AG20443 (cell line): ENCODE data around the gene KDM2A.
A peak's percentile ranks its signal among the peaks of the same experiment; 100 is the strongest.

Source experiments
- DNase-seq: peaks from one replicate; pipeline ENCODE4 v3.0.0; 2012; ENCODE audit warnings: low spot score, mixed read lengths

KDM2A gene

DNA sequence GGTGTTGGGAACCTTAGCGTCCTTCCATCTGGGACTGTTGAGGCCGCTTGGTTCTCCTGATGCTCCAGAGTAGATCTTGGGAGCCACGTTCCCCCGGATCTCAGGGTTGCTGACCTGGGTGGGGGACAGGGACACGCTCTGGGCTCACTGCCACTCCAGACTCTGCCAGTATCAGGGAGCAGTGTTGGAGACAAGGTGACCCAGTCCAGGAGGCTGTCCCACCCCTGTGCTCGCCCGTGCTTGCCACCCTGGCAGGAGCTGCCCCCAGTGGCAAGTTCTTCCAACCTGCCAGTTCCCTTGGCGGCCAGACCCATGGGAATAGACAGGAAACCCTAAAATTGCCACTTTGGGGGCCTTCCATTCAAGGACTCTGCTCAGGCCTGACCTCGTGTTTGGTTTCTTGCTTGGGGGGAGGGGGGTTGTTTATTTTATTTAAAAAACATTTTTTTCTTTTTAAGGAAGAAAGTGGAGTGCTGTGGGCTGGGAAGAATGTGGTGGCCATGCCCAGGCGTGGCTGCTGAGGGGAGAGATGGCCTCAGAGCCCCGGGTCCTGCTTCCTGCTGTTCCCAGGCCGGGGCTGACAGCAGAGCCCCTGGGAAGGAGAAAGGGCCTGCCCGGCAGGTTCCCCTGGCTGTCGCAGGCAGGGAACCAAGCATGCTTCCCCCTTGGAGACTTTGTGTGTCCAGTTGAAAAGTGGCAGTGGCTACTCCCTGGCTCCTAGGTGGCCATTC lies 154.4 kb downstream of the KDM2A start:
- DNase-seq: no peak

DNA sequence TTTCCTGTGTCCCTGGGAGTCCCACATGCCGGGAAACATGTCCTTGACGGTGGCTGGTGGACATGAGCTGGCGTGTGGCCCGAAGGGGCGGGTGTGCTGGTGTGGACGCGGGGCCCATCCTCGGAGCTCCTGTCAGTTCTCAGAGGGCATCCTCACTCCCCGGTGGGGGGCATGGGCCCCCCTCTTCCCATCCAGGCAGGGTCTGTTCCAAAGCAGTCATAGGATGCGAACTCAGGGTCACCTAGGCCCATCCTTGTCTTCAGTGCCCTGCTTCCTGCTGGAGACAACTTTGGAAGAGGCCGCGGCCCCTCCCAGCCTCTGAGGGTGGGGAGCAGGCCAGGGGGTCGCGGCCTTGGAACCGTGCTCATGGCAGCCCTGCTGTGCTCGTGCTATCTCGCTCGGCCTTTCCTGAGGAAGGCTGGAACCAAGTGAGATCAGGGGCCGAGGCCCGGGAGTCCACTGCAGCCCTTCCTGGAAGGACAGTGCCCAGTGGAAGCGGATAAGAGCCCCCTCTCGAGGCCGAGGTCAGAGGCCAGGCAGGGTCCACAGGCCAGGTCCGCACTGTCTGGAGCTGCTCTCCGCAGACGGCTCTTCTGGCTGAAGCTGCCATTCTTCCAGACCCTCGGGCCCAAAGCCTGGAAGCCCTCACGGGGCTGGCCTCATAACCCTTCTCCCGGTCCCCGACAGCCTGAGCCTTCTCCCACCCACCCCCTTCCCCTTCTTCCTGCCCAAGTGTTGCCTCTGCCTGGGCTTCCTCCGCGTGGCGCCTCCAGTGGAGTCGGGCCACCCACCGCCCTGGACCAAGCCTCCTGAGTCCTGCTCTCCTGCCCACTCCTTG lies 155.9 kb downstream of the KDM2A start:
- no peak for DNase-seq

DNA sequence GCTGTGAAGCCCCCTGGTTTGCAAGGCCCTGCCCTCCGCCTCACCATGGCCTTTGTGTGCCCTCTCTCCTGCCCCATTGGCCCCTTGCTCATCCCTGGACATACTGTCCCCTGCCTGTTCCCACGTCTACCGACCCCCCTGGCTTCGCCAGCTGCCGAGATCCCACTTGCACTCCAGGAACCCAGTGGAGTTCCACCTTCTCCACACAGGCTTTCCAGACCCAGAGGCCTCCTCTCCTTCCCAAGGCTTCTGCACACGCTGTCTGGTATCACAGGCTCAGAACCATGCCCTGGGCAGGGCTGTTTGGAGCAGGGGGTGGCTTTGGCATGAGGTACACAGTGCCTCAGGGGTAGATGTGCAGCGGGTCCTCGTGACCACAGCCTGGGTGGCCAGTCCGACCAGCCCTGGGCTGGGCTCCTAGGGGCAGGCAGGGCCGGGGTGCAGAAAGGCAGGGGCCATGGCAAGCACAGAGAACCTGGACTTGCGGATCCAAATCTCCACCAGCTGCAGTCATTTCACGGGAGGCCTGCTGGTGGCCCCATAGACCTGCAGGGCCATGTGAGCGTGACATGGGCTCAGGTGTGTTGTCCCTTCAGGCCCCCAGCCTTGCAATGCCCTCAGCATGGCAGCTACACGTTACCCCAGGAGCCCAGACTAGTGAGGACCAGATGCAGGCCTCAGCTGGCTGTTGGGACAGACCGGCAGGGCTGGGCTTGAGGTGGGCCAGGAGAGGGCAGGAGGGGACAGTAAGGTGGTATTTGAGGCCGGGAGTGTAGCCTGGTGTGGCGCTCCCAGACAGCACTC lies 156.7 kb downstream of the KDM2A start:
- no peak for DNase-seq

DNA sequence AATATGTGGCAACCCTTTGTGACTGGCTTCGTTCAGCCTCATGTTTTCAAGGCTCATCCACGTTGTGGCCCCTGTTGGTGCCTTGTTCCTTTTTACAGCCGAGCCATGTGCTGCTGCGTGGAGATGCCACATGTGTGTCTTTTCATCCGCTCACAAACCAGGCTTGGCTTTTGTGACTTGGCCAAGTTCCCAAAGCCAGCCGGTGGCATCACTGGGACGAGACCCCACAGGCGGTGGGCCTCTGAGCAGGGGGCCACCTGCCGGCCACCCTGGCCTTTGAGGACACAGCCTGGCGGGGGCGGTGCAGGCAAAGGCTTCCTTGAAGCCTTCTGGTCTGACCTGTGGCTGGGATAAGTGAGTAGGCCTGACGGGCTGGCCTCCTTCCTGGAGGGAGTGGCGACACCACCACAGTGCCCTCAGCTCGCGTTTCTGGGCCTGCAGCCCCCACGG lies 157.7 kb downstream of the KDM2A start:
- peak; percentile 61 for DNase-seq

DNA sequence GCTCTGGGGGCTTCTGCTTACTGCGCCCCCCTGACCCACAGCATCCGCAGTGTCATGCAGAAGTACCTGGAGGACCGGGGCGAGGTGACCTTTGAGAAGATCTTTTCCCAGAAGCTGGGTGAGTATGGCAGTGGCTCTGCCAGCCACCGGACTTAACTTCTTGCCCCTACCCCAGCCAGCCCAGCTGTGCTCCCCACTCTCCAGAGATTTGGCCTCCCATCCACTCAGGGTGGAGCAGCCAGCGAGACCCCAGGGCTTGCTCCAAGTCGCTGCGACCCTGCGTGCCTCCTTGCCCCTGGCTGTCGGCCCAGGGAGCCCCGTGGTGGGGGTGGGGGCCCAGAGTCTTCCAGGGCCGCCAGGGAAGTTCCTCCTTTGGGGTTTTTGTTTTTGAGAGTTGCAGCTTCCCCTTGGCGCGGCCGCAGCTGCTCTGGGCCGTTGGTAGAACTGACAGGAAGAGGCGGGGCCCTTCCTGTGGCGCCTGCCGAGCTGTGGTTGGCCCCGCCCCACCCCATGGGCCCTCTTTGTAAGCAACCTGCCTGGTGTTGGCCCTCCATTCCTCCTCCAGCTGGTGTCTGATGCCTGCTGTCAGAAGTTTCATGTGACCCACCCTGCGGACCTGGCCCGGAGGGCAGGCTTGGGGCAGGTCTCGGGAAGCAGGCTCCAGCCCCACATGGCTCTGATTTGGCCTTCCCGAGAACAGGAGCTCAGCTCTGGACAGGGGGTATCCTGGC lies 158.3 kb downstream of the KDM2A start:
- peak; percentile 91 for DNase-seq

DNA sequence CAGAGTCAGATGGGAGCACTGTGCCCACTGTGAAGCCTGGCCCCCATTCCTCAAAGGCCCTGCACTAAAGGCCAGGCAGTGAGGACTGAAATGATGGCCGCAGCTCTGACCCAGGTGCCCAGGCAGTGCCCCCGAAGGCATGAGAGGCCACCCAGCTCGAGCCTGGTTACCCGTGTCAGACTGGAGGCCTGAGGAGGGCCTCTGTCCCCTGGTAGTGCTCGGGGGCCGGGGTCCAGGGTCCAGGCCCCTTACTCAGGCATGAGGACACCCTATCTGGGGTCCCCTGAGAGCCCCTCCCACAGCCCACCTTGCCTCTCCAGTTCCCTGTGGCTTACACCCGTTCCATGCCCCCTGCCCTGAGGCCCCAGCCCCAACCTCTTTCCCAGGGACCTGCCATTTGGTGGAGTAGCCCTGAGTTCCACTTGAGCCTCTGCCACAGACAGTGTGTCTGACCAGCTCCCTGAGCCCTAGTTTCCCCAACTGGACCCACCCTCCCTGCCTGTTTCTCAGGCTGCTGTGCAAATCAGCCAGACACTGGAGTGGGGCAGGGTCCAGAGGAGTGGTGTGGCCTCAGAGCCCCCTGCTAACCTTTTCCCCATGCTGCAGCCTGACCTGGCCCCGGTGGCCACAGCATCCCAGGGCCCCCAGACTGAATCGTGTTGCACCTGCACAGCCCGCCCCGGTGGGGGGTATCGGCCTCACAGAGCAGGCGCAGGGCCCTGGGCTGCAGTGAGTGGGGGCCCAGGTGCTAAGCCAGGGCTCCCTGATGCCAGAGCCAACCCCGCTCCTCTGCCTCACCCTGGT lies 159.3 kb downstream of the KDM2A start:
- no peak for DNase-seq

DNA sequence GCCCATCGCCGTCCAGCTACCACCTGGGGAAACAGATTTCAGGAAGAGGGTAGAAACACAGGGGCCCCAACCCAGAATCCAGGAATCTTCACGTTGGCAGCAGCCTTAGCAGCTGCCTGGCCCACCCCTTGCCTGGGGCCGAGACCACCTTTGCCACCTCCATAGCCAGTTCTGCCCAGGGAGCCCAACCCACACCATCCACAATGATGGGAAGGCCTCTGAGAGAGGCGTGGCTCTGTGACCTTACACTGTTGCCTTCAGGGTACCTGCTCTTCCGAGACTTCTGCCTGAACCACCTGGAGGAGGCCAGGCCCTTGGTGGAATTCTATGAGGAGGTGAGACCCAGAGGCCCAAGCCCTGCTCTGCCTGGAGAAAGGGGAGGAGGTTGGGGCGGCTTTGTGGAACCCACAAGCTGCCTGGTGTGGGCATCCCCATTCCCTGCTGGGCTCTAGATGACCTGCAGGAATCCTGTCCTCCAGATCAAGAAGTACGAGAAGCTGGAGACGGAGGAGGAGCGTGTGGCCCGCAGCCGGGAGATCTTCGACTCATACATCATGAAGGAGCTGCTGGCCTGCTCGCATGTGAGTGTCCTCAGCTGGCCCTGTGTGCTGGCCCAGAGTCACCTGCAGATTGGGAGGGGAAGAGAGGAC lies 160.0 kb downstream of the KDM2A start:
- DNase-seq: no peak

DNA sequence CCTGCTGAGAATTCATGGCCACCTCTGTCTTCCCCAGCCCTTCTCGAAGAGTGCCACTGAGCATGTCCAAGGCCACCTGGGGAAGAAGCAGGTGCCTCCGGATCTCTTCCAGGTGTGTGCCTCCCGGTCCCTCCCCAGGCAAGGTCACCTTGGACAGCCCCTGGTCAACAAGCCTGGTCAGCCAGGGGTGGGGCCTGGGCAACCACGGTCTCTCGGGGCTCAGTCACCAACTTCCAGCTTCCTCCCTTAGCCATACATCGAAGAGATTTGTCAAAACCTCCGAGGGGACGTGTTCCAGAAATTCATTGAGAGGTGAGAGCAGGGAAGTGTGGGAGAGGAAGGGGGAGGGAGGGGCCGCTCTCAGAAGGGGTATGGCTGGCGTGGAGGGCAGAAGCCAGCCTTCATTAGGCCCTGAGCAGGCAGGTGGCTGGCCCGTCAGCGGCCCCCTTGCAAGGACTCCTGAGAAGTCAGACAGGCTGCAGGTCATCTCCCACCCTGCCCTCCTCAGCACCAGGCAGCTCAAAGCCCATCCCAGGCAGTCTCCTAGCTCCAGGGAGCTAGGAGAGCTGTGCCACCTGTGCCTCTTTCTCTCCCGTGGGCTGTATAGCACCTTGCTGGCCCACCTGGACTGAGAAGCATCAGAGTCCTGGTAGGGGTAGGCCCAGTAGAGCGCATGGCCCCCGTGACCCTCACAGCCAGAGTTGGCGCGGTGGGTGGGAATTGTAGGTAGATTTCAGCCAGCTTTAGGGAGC lies 160.7 kb downstream of the KDM2A start:
- DNase-seq: no peak

DNA sequence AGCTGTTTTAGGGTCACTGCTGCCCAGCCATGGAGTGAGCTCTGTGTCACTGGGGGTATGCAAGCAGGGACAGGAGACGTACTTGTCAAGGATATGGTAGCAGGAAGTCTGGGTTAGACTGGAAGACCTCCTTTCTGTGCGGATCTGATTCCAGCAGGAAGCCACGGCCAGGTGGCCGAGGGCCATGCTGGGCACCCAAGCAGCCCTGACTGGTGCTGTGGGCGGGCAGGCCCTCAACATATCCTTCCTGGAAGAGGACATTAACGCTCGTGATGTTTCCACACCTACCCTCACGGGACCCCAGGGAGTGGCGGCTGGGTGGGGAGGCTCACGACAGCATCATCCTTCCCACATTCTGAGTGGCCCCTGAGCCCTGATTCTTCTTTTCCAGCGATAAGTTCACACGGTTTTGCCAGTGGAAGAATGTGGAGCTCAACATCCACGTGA lies 161.3 kb downstream of the KDM2A start:
- DNase-seq: no peak

DNA sequence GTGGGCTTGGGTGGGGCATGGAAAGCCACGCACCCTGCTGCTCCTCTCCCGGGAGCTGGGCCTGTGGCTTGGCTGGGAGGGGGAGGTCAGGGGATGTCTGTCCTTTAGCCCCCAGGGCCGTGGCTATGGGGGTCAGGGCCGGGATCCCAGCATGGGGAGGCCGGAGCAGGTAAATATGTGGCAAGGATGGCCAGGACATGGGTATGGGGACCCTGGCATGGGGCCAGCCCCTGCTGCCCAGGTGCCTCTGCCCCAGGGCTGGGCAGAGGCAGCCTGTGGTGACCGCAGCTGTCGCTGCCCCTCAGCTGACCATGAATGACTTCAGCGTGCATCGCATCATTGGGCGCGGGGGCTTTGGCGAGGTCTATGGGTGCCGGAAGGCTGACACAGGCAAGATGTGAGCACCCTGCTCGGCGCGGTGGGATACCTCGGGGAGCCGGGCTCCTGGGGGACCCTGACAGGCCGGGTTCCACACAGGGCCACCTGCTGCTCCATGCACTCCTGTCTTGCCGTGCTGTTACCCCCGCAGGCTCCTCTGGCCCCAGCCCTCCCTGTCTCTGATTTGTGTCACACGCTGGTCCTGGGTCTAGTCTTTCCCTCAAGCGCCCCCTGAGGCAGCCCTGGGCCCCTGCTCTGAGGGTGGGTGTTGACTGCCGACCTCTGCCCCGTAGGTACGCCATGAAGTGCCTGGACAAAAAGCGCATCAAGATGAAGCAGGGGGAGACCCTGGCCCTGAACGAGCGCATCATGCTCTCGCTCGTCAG lies 161.9 kb downstream of the KDM2A start:
- DNase-seq: no peak

DNA sequence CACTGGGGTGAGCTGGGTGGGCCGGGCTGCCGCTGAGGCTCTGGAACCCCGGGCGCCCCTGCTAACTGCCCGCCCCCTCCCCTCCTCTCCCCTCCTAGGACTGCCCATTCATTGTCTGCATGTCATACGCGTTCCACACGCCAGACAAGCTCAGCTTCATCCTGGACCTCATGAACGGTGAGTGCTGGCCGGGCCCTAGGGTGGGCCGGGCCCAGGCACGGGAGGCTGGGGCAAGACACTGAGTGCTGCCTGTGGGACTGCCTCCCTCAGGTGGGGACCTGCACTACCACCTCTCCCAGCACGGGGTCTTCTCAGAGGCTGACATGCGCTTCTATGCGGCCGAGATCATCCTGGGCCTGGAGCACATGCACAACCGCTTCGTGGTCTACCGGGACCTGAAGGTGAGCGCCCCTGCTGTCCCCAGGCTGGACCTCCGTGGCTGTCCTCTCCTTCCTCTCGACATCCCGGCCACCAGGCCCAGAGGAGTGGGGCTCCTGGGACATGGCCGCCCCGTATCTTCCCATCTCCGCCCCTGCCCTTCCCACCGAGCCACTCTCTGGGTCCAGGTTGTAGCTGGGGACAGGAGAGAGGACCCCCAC lies 162.6 kb downstream of the KDM2A start:
- no peak for DNase-seq

DNA sequence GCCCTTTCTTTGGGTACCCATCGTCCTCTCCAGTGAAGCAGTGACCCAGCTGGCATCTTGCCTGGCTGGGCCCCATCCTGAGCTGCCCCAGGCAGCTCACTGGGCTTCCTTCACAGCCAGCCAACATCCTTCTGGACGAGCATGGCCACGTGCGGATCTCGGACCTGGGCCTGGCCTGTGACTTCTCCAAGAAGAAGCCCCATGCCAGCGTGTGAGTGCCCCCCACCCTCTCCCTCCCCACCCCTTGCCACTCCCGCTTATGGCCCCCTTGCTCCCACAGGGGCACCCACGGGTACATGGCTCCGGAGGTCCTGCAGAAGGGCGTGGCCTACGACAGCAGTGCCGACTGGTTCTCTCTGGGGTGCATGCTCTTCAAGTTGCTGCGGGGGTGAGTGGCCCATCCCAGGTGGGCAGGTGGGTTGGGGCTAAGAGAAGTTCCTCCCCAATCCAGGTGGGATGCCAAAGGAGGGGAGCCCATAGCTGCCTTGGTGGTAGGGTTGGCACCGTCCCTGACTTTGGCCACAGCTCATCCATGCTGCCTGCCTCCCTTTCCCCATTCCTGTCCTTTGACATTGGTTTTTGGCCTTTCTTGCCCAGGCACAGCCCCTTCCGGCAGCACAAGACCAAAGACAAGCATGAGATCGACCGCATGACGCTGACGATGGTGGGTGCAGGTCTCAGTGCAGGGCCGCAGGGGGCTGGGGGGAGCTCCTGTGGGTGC lies 163.3 kb downstream of the KDM2A start:
- DNase-seq: no peak

DNA sequence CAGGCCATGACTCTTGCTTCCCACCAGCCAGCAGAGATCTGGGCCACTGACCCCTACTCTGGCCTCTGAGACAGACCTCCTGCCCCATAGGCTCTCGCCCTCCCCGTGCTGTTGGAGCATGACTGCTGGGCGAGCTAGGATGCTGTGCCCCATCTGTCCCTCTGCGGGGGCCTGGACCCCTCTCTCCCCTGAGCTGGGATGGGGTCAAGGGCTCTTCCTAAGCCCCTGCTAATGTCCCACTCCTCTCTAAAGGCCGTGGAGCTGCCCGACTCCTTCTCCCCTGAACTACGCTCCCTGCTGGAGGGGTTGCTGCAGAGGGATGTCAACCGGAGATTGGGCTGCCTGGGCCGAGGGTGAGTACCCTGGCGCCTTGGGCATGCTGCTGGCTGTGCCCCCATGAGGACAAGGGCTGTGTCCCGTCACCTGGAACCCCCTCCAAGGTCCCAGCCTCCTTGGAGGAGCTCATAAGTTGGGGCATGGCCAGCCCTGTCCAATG lies 163.9 kb downstream of the KDM2A start:
- no peak for DNase-seq

DNA sequence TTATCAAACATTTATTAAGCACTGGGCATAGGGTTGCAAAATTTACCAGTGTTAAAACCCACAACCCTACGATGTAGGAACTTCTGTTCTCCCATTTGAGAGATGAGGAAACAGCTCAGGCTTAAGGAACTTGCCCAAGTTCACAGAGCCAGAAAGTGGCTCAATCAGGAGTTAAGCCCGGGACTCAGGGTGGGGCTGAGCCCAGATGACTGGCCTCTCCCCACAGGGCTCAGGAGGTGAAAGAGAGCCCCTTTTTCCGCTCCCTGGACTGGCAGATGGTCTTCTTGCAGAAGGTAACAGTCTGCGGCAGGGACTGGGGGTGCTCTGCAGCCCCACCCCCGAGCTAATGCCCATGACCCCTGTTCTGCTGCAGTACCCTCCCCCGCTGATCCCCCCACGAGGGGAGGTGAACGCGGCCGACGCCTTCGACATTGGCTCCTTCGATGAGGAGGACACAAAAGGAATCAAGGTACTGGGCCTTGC lies 164.5 kb downstream of the KDM2A start:
- DNase-seq: no peak

DNA sequence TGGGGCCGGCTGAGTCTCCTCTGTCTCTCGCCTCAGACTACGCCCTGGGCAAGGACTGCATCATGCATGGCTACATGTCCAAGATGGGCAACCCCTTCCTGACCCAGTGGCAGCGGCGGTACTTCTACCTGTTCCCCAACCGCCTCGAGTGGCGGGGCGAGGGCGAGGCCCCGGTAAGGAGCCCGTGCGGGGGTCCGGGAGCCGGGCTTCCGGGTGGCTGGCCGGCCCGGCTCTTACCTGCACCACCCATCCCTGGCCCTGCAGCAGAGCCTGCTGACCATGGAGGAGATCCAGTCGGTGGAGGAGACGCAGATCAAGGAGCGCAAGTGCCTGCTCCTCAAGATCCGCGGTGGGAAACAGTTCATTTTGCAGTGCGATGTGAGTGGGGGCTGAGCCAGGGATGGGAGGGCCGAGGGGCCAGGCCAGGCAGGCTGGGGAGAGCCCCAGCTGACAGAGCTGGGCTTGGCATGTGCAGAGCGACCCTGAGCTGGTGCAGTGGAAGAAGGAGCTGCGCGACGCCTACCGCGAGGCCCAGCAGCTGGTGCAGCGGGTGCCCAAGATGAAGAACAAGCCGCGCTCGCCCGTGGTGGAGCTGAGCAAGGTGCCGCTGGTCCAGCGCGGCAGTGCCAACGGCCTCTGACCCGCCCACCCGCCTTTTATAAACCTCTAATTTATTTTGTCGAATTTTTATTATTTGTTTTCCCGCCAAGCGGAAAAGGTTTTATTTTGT lies 165.9 kb downstream of the KDM2A start:
- no peak for DNase-seq
